H9 (cell line): ENCODE measurements around the gene DCDC2. TPM values are rescaled to one million over a fixed set of nuclear protein-coding genes. Genes with fewer than 3 reads are reported as not detected.

Experiments
- DNase-seq: peaks from one replicate; pipeline ENCODE4 v3.0.0-alpha.2; 2017
- H2AFZ ChIP-seq: one replicate; pipeline ENCODE4 v1.6.1; 2013; ENCODE audit warnings: mild to moderate bottlenecking, low read length, control low read depth, moderate library complexity
- H2AK5ac ChIP-seq: 2 replicates; pipeline ENCODE4 v1.6.1; 2013; ENCODE audit warnings: low read length, control low read depth, mixed read lengths; ENCODE audit not compliant: insufficient read length
- H2BK120ac ChIP-seq: one replicate; pipeline ENCODE4 v1.6.1; 2013; ENCODE audit warnings: low read depth, mild to moderate bottlenecking, low read length, control low read depth, inconsistent platforms; ENCODE audit not compliant: poor library complexity, severe bottlenecking
- H2BK12ac ChIP-seq: 2 replicates; pipeline ENCODE4 v1.6.1; 2013; ENCODE audit warnings: low read length, control low read depth, mixed read lengths, low read depth; ENCODE audit not compliant: insufficient read length
- H2BK15ac ChIP-seq: 2 replicates; pipeline ENCODE4 v1.6.1; 2013; ENCODE audit warnings: low read depth, low read length, control low read depth
- H2BK20ac ChIP-seq: one replicate; pipeline ENCODE4 v1.6.1; 2013; ENCODE audit warnings: low read depth, mild to moderate bottlenecking, low read length, control low read depth, inconsistent platforms; ENCODE audit not compliant: poor library complexity, severe bottlenecking
- H2BK5ac ChIP-seq: 2 replicates; pipeline ENCODE4 v1.6.1; 2013; ENCODE audit warnings: low read length, control low read depth, mixed read lengths; ENCODE audit not compliant: insufficient read length
- H3K14ac ChIP-seq: 2 replicates; pipeline ENCODE4 v1.6.1; 2013; ENCODE audit warnings: low read length, control low read depth; ENCODE audit not compliant: insufficient read depth
- H3K18ac ChIP-seq: 2 replicates; pipeline ENCODE4 v1.6.1; 2013; ENCODE audit warnings: low read depth, mild to moderate bottlenecking, mixed read lengths, low read length, control low read depth; ENCODE audit not compliant: insufficient read length
- H3K23ac ChIP-seq: 2 replicates; pipeline ENCODE4 v1.6.1; 2013; ENCODE audit warnings: low read length, control low read depth, mixed read lengths, low read depth; ENCODE audit not compliant: insufficient read length
- H3K23me2 ChIP-seq: 2 replicates; pipeline ENCODE4 v1.6.1; 2013; ENCODE audit warnings: low read depth, mild to moderate bottlenecking, mixed read lengths, low read length, control low read depth; ENCODE audit not compliant: insufficient read length, poor library complexity, severe bottlenecking
- H3K27ac ChIP-seq: 2 replicates; pipeline ENCODE4 v1.5.1; 2013; ENCODE audit warnings: low read length, control low read depth, mixed read lengths, low read depth; ENCODE audit not compliant: insufficient read length
- H3K27me3 ChIP-seq: 2 replicates; pipeline ENCODE4 v1.6.1; 2013; ENCODE audit warnings: low read length, control low read depth, inconsistent platforms; ENCODE audit not compliant: insufficient read depth
- H3K4ac ChIP-seq: 2 replicates; pipeline ENCODE4 v1.6.1; 2013; ENCODE audit warnings: low read depth, mild to moderate bottlenecking, control low read depth, inconsistent platforms, low read length, moderate library complexity
- H3K4me1 ChIP-seq: 2 replicates; pipeline ENCODE4 v1.6.1; 2013; ENCODE audit warnings: low read length, control low read depth, inconsistent platforms; ENCODE audit not compliant: insufficient read depth
- H3K4me2 ChIP-seq: 2 replicates; pipeline ENCODE4 v1.6.1; 2013; ENCODE audit warnings: low read length, control low read depth, mixed read lengths; ENCODE audit not compliant: insufficient read length, insufficient read depth
- H3K56ac ChIP-seq: 2 replicates; pipeline ENCODE4 v1.6.1; 2013; ENCODE audit warnings: low read depth, mild to moderate bottlenecking, mixed read lengths, low read length, control low read depth; ENCODE audit not compliant: insufficient read length
- H3K79me1 ChIP-seq: 2 replicates; pipeline ENCODE4 v1.6.1; 2013; ENCODE audit warnings: low read depth, mild to moderate bottlenecking, moderate library complexity, low read length, control low read depth, inconsistent platforms; ENCODE audit not compliant: insufficient read depth, poor library complexity, severe bottlenecking
- H3K79me2 ChIP-seq: 2 replicates; pipeline ENCODE4 v1.6.1; 2013; ENCODE audit warnings: low read length, control low read depth, inconsistent platforms; ENCODE audit not compliant: insufficient read depth
- H3K9ac ChIP-seq: 2 replicates; pipeline ENCODE4 v1.6.1; 2013; ENCODE audit warnings: low read length, control low read depth, mixed read lengths; ENCODE audit not compliant: insufficient read length; ENCODE audit errors: extremely low read depth
- H3K9me3 ChIP-seq: one replicate; pipeline ENCODE4 v1.6.1; 2013; ENCODE audit warnings: low read depth, low read length, inconsistent platforms; ENCODE audit not compliant: control insufficient read depth
- H3T11ph ChIP-seq: one replicate; pipeline ENCODE4 v1.6.1; 2013; ENCODE audit warnings: mild to moderate bottlenecking, low read length, control low read depth, inconsistent platforms
- H4K20me1 ChIP-seq: one replicate; pipeline ENCODE4 v1.6.1; 2013; ENCODE audit not compliant: control insufficient read depth, insufficient read length, insufficient read depth
- H4K5ac ChIP-seq: 2 replicates; pipeline ENCODE4 v1.6.1; 2013; ENCODE audit warnings: low read depth, mild to moderate bottlenecking, mixed read lengths, low read length, control low read depth; ENCODE audit not compliant: insufficient read length
- H4K8ac ChIP-seq: replicated peaks from 2 replicates; pipeline ENCODE4 v1.6.1; 2013; ENCODE audit warnings: low read length, control low read depth, mixed read lengths, low read depth; ENCODE audit not compliant: insufficient read length
- H4K91ac ChIP-seq: 2 replicates; pipeline ENCODE4 v1.6.1; 2013; ENCODE audit warnings: low read depth, mild to moderate bottlenecking, moderate library complexity, mixed read lengths, low read length, control low read depth; ENCODE audit not compliant: insufficient read length
- H3K27ac Mint-ChIP-seq, 3 experiments: 2 replicates in 2 of 3; 3 replicates in 1 of 3; pipeline ENCODE4 v1.8.0; 2020 to 2021; ENCODE audit warnings: mixed read lengths in 3 of 3, mild to moderate bottlenecking in 1 of 3, moderate library complexity in 1 of 3
- H3K27me3 Mint-ChIP-seq: 2 replicates; pipeline ENCODE4 v1.8.0; 2021; ENCODE audit warnings: low read depth, mild to moderate bottlenecking, moderate library complexity, mixed read lengths
- H3K36me3 Mint-ChIP-seq, 3 experiments: 2 replicates in 2 of 3; 3 replicates in 1 of 3; pipeline ENCODE4 v1.8.0; 2020 to 2021; ENCODE audit warnings: low read depth in 3 of 3, mixed read lengths in 3 of 3; ENCODE audit not compliant: insufficient read depth in 1 of 3
- H3K4me1 Mint-ChIP-seq, 2 experiments: 2 replicates each; pipeline ENCODE4 v1.8.0; 2020; ENCODE audit warnings: mixed read lengths in 2 of 2
- H3K4me3 Mint-ChIP-seq, 2 experiments: 2 replicates in 1 of 2; 3 replicates in 1 of 2; pipeline ENCODE4 v1.8.0; 2020 to 2021; ENCODE audit warnings: mild to moderate bottlenecking in 2 of 2, mixed read lengths in 2 of 2, moderate library complexity in 1 of 2
- H3K9me3 Mint-ChIP-seq, 2 experiments: 2 replicates in 1 of 2; 3 replicates in 1 of 2; pipeline ENCODE4 v1.8.0; 2020; ENCODE audit warnings: mild to moderate bottlenecking in 2 of 2, mixed read lengths in 2 of 2, moderate library complexity in 1 of 2
- WGBS: extraction: QIAGEN DNeasy Blood & Tissue Kit; methylation state at CpG from one replicate; pipeline ENCODE4 v1.1.7; 2013; ENCODE audit warnings: missing lambda C conversion rate, low lambda C conversion rate, mixed read lengths; ENCODE audit not compliant: insufficient read length; ENCODE audit errors: extremely low coverage; 5-methylcytosine and 5-hydroxymethylcytosine counted together
- total RNA-seq: library from RNA; stranded (reverse); gene quantifications from 2 replicates; pipeline ENCODE4 v1.2.1, GENCODE V29; 2021
- TF ChIP-seq, protein P1 (sequence below): fragments of 200-600 bp; sonication (generic); conservative IDR thresholded peaks from 3 replicates; pipeline ENCODE4 v1.8.0; 2021; ENCODE audit warnings: antibody characterized with exemption, mild to moderate bottlenecking

DCDC2 gene
- total RNA-seq, 1 experiment from 2014 or later, result 0.59 TPM

DNA sequence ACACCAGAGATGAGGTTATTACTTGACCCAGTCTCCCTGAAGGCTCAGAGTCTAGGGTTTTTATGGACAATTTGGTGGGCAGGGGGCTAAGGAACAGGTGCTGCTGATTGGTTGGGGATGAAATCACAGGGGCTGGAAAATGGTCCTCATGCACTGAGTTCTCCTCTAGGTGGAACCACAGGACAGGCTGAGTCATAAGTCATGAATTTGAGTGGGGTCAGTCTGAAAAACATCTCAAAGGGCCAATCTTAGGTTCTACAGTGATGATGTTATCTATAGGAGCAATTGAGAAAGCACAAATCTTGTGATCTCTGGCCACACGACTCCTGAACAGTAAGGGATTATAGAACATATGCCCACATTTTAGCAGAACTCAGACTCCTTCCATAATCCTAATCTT, 39.0 kb upstream of the DCDC2 start:
- Mint-ChIP-seq H3K4me1 (peaks cover 30 to 36% of the 10 kb centered on the region in 2 experiments), H3K27me3 (no peaks in the 10 kb centered on the region), H3K9me3 (peaks cover 24 to 26% of the 10 kb centered on the region in 2 experiments), H3K27ac (no peak overlapping the region), H3K36me3 (peaks cover 20 to 31% (median 22%) of the 10 kb centered on the region in 3 experiments), H3K4me3 (no peak overlapping the region)
- no peak overlapping the region for H2BK15ac ChIP-seq
- H3K56ac ChIP-seq, result no peak overlapping the region
- no peaks in the 10 kb centered on the region for H3K79me2 ChIP-seq
- no peak overlapping the region for H2BK12ac ChIP-seq
- H3K14ac ChIP-seq, result no peak overlapping the region
- H4K8ac ChIP-seq, result no peak overlapping the region
- no peak overlapping the region for H4K91ac ChIP-seq
- no peak overlapping the region for H2BK120ac ChIP-seq
- H3K4me1 ChIP-seq, result peaks cover 7% of the 10 kb centered on the region
- no CpG with 5 or more reads among the region's 1 CpG for WGBS
- H3K23ac ChIP-seq, result no peak overlapping the region
- no peaks in the 10 kb centered on the region for H4K20me1 ChIP-seq
- no peak for DNase-seq
- no peak overlapping the region for H3T11ph ChIP-seq
- H3K18ac ChIP-seq, result no peak overlapping the region
- no peak overlapping the region for H2AFZ ChIP-seq
- H3K27me3 ChIP-seq, result no peaks in the 10 kb centered on the region
- H3K23me2 ChIP-seq, result no peaks in the 10 kb centered on the region
- no peak overlapping the region for H2AK5ac ChIP-seq
- no peak overlapping the region for H2BK5ac ChIP-seq
- TF ChIP-seq, protein P1, sequence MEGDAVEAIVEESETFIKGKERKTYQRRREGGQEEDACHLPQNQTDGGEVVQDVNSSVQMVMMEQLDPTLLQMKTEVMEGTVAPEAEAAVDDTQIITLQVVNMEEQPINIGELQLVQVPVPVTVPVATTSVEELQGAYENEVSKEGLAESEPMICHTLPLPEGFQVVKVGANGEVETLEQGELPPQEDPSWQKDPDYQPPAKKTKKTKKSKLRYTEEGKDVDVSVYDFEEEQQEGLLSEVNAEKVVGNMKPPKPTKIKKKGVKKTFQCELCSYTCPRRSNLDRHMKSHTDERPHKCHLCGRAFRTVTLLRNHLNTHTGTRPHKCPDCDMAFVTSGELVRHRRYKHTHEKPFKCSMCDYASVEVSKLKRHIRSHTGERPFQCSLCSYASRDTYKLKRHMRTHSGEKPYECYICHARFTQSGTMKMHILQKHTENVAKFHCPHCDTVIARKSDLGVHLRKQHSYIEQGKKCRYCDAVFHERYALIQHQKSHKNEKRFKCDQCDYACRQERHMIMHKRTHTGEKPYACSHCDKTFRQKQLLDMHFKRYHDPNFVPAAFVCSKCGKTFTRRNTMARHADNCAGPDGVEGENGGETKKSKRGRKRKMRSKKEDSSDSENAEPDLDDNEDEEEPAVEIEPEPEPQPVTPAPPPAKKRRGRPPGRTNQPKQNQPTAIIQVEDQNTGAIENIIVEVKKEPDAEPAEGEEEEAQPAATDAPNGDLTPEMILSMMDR, result 0 out of 3 replicates have a peak, but pooled peaks have one; percentile 13
- no peak overlapping the region for H4K5ac ChIP-seq
- peaks cover 17% of the 10 kb centered on the region for H3K9me3 ChIP-seq
- no peaks in the 10 kb centered on the region for H3K79me1 ChIP-seq
- H3K4me2 ChIP-seq, result no peak overlapping the region
- H2BK20ac ChIP-seq, result no peak overlapping the region
- H3K4ac ChIP-seq, result no peak overlapping the region
- H3K27ac ChIP-seq, result no peak overlapping the region
- H3K9ac ChIP-seq, result no peak overlapping the region
